Activated CD8-positive, alpha-beta memory T cell treated with anti-CD3 and anti-CD28 coated beads for 24 hours (primary cell): ENCODE data around the gene LRIG3.
"Not testable (repeated sequence)": the region's sequence is repeated elsewhere in the genome, so short reads cannot be mapped to it uniquely, and the experiment has no call there.

Source experiments
- DNase-seq: peaks from one replicate; pipeline ENCODE4 v3.0.0-alpha.2; 2020

LRIG3 gene

GRCh38 chr12:58905422-58905821 is 14.9 kb downstream of the LRIG3 start:
- DNase-seq = no peak

GRCh38 chr12:58902726-58903125 is 17.6 kb downstream of the LRIG3 start:
- DNase-seq = not testable (repeated sequence)

GRCh38 chr12:58901664-58902063 is 18.6 kb downstream of the LRIG3 start:
- DNase-seq = no peak

- DNase-seq = no peak
Measured at GRCh38 chr12:58897969-58898368, 22.3 kb downstream of the LRIG3 start.

GRCh38 chr12:58896278-58896677 is 24.0 kb downstream of the LRIG3 start:
- DNase-seq = no peak

GRCh38 chr12:58895053-58895452 is 25.3 kb downstream of the LRIG3 start:
- DNase-seq = no peak

GRCh38 chr12:58894040-58894439 is 26.3 kb downstream of the LRIG3 start:
- no peak for DNase-seq

GRCh38 chr12:58893495-58893894 is 26.8 kb downstream of the LRIG3 start:
- DNase-seq = no peak

- no peak for DNase-seq
Measured at GRCh38 chr12:58889557-58889956, 30.7 kb downstream of the LRIG3 start.

- DNase-seq = no peak
Measured at GRCh38 chr12:58888131-58888783, 32.0 kb downstream of the LRIG3 start.

- DNase-seq = no peak
Measured at GRCh38 chr12:58887068-58887467, 33.2 kb downstream of the LRIG3 start.

GRCh38 chr12:58886474-58886873 is 33.8 kb downstream of the LRIG3 start:
- DNase-seq = no peak

- DNase-seq = no peak
Measured at GRCh38 chr12:58884916-58885315, 35.4 kb downstream of the LRIG3 start.

- DNase-seq = no peak
Measured at GRCh38 chr12:58883576-58884334, 36.5 kb downstream of the LRIG3 start.

GRCh38 chr12:58882826-58883225 is 37.5 kb downstream of the LRIG3 start:
- no peak for DNase-seq

- no peak for DNase-seq
Measured at GRCh38 chr12:58881816-58882215, 38.5 kb downstream of the LRIG3 start.

GRCh38 chr12:58880639-58881038 is 39.7 kb downstream of the LRIG3 start:
- DNase-seq = no peak

GRCh38 chr12:58877243-58877743 is 43.0 kb downstream of the LRIG3 start:
- DNase-seq = no peak

GRCh38 chr12:58873496-58873895 is 46.8 kb downstream of the LRIG3 start:
- DNase-seq = no peak

- DNase-seq = no peak
Measured at GRCh38 chr12:58871556-58871955, 48.7 kb downstream of the LRIG3 start.

- no peak for DNase-seq
Measured at GRCh38 chr12:58870595-58870994, 49.7 kb downstream of the LRIG3 start.

- no peak for DNase-seq
Measured at GRCh38 chr12:58860788-58861240, 59.5 kb downstream of the LRIG3 start.

- DNase-seq = no peak
Measured at GRCh38 chr12:58860056-58860787, 60.1 kb downstream of the LRIG3 start.

- no peak for DNase-seq
Measured at GRCh38 chr12:58858030-58858429, 62.3 kb downstream of the LRIG3 start.
